Osteoblast (primary cell): ENCODE results near the gene CDKN2B-AS1. TPM values are rescaled to one million over a fixed set of nuclear protein-coding genes. Genes with fewer than 3 reads are reported as not detected.

Source experiments
- DNase-seq: peaks from one replicate; pipeline ENCODE4 v3.0.0; 2011; ENCODE audit warnings: low spot score, mixed read lengths; ENCODE audit not compliant: insufficient read length; ENCODE audit errors: missing footprints
- H2AFZ ChIP-seq: 2 replicates; pipeline ENCODE4 v1.6.0; 2011; ENCODE audit warnings: mild to moderate bottlenecking, low read length
- H3K27ac ChIP-seq: 2 replicates; pipeline ENCODE4 v1.5.1; 2011; ENCODE audit warnings: mild to moderate bottlenecking, low read depth, low read length, moderate library complexity
- H3K27me3 ChIP-seq: 2 replicates; pipeline ENCODE4 v1.6.0; 2012; ENCODE audit warnings: mild to moderate bottlenecking, control low read depth, inconsistent platforms, low read length, moderate library complexity; ENCODE audit not compliant: insufficient read depth
- H3K36me3 ChIP-seq: 2 replicates; pipeline ENCODE4 v1.5.1; 2011; ENCODE audit warnings: mild to moderate bottlenecking, low read length, control low read depth, moderate library complexity; ENCODE audit not compliant: insufficient read depth
- H3K4me1 ChIP-seq: 2 replicates; pipeline ENCODE4 v1.5.1; 2011; ENCODE audit warnings: mild to moderate bottlenecking, low read length, control low read depth, moderate library complexity; ENCODE audit not compliant: insufficient read depth
- H3K4me2 ChIP-seq: 2 replicates; pipeline ENCODE4 v1.6.0; 2011; ENCODE audit warnings: mild to moderate bottlenecking, low read length; ENCODE audit not compliant: insufficient read depth
- H3K4me3 ChIP-seq: fragments of 200-600 bp; sonication (generic); 3 replicates; pipeline ENCODE4 v1.5.1; 2012; ENCODE audit warnings: mild to moderate bottlenecking, low read length, inconsistent platforms; ENCODE audit not compliant: insufficient read depth
- H3K79me2 ChIP-seq: 2 replicates; pipeline ENCODE4 v1.6.0; 2012; ENCODE audit warnings: mild to moderate bottlenecking, low read length, control low read depth, inconsistent platforms; ENCODE audit not compliant: insufficient read depth
- H3K9me3 ChIP-seq: 2 replicates; pipeline ENCODE4 v1.5.1; 2011; ENCODE audit warnings: low read depth, low read length, control low read depth
- H4K20me1 ChIP-seq: 2 replicates; pipeline ENCODE4 v1.6.0; 2012; ENCODE audit warnings: mild to moderate bottlenecking, low read length, control low read depth; ENCODE audit not compliant: insufficient read depth
- total RNA-seq: library from RNA; depleted of rRNA; stranded (reverse); fragments of >200 nt; gene quantifications from 2 replicates; pipeline ENCODE4 v1.2.3, GENCODE V29; 2012
- TF ChIP-seq, protein P1 (sequence below): IDR thresholded peaks from 2 replicates; pipeline ENCODE4 v1.5.1; 2011; ENCODE audit warnings: mild to moderate bottlenecking, low read depth, low read length, moderate library complexity; ENCODE audit errors: extremely low read depth

CDKN2B-AS1 gene
- total RNA-seq, 1 donor: 15.2 TPM

DNA sequence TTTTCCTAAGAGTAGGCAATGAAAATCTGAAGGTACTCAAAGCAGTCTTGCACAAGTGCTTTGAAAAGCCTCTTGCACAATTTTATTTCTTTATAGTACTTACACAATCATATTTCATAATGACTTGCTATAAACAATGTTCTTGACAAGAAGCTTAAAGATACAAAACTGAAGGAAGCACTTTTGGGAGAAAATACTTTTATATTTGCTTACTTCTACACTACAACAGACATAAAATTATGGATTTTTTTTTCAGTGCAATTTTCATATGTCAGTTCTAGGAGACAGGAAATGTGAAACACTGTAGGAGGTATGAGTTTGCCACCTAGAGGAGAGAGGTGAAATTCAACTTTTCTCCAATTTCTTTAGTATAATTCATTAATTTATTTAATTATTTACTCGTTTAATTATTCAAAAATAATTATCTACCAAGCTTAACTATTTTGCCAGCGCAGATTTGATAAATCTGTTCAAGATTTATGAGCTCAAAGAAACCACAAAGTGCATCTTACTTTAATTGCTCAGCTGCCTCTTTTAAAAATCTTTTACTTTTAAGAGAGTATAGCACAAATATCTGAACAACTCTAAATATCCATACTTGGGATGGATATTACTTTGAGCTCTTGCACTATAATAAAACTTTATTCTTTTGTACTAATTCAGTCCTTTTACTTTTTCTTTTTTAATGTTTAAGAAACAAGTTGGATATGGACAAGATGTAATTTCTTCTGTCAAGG, 43.5 kb downstream of the CDKN2B-AS1 start:
- Histone ChIP-seq H3K4me2 (no peak overlapping the region), H3K79me2 (no peaks in the 10 kb centered on the region), H4K20me1 (no peaks in the 10 kb centered on the region), H3K27ac (no peak overlapping the region), H3K36me3 (no peaks in the 10 kb centered on the region), H3K9me3 (no peaks in the 10 kb centered on the region), H3K27me3 (no peaks in the 10 kb centered on the region), H2AFZ (no peak overlapping the region), H3K4me1 (peaks cover 26% of the 10 kb centered on the region), H3K4me3 (no peak overlapping the region)
- no peak for DNase-seq
- TF ChIP-seq, protein P1, sequence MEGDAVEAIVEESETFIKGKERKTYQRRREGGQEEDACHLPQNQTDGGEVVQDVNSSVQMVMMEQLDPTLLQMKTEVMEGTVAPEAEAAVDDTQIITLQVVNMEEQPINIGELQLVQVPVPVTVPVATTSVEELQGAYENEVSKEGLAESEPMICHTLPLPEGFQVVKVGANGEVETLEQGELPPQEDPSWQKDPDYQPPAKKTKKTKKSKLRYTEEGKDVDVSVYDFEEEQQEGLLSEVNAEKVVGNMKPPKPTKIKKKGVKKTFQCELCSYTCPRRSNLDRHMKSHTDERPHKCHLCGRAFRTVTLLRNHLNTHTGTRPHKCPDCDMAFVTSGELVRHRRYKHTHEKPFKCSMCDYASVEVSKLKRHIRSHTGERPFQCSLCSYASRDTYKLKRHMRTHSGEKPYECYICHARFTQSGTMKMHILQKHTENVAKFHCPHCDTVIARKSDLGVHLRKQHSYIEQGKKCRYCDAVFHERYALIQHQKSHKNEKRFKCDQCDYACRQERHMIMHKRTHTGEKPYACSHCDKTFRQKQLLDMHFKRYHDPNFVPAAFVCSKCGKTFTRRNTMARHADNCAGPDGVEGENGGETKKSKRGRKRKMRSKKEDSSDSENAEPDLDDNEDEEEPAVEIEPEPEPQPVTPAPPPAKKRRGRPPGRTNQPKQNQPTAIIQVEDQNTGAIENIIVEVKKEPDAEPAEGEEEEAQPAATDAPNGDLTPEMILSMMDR: peak; percentile 52

DNA sequence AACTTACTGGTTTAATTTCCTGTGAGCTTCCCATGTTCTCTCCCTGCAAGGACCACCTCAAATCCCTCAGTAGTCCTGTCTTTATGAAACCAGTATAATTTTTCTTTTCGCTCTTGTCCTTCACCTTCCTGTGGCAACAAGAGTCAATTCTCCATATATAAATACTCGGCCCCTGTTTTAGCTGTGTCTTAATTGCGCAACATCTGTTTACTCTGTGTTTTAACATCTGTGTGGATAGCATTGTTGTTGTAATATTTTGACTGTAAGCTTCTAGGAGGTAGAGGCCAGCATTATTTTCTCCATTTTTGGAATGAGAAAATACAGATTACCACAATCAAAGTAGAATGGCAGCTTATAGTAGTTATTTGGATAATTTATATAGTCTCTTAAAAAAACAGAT, 44.7 kb downstream of the CDKN2B-AS1 start:
- H4K20me1 ChIP-seq: no peaks in the 10 kb centered on the region
- TF ChIP-seq, protein P1: no peak
- H3K4me2 ChIP-seq: no peak overlapping the region
- H3K79me2 ChIP-seq: no peaks in the 10 kb centered on the region
- H3K4me3 ChIP-seq: no peak overlapping the region
- no peak for DNase-seq
- no peak overlapping the region for H2AFZ ChIP-seq
- H3K9me3 ChIP-seq: no peaks in the 10 kb centered on the region
- no peak overlapping the region for H3K27ac ChIP-seq
- no peaks in the 10 kb centered on the region for H3K27me3 ChIP-seq
- H3K36me3 ChIP-seq: no peaks in the 10 kb centered on the region
- H3K4me1 ChIP-seq: peaks cover 28% of the 10 kb centered on the region

DNA sequence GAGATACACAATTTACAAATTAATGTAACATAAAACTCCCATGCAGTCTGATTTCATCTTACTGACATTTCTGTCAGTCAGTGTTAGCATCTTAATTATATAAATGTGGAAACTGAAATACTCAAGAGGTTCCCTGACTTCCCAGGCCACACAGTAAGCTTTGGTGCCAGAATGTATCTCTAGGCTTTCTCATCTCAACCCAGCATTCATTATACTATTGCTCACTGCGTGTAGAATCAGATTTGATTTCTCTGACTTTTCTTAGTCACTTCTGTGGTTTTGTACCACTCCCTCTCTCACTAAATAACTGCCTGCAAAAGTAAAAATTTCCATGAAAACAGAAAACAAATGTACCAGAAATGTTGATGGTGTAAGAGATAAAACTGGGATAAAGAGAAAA, 46.2 kb downstream of the CDKN2B-AS1 start:
- peaks cover 36% of the 10 kb centered on the region for H3K4me1 ChIP-seq
- H3K79me2 ChIP-seq: no peaks in the 10 kb centered on the region
- H4K20me1 ChIP-seq: no peaks in the 10 kb centered on the region
- H3K36me3 ChIP-seq: no peaks in the 10 kb centered on the region
- H3K4me3 ChIP-seq: no peak overlapping the region
- no peaks in the 10 kb centered on the region for H3K27me3 ChIP-seq
- no peaks in the 10 kb centered on the region for H3K9me3 ChIP-seq
- peak overlapping the region; percentile 68 for H3K27ac ChIP-seq
- DNase-seq: peak; percentile 36
- peak overlapping the region; percentile 31 for H3K4me2 ChIP-seq
- TF ChIP-seq, protein P1: no peak
- no peak overlapping the region for H2AFZ ChIP-seq

DNA sequence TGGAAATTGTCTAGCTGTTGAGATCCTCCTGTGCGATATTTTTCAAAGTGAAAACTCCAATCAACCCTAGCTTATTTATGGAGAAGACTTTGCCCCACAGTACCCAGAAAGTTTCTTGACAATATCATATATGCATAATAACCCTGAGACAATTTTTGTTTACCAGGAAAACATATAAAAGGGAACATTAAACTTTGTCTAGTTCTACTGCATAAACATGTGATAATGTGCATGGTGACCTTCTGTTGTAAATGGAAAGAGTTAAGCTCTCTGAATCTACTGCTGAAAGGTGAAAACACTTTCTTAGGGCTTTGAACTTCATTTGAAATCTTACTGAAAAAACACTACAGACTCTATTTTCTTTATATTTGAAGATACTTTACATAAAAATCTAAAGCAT, 46.8 kb downstream of the CDKN2B-AS1 start:
- Histone ChIP-seq H3K27ac (peak overlapping the region; percentile 68), H3K79me2 (no peaks in the 10 kb centered on the region), H3K4me2 (peak overlapping the region; percentile 31), H2AFZ (no peak overlapping the region), H3K36me3 (no peaks in the 10 kb centered on the region), H3K4me3 (no peak overlapping the region), H3K9me3 (no peaks in the 10 kb centered on the region), H4K20me1 (no peaks in the 10 kb centered on the region), H3K27me3 (no peaks in the 10 kb centered on the region), H3K4me1 (peaks cover 36% of the 10 kb centered on the region)
- TF ChIP-seq, protein P1: no peak
- no peak for DNase-seq
